HG03571 (cell line): ENCODE data around the gene TSPEAR.
"Not testable (repeated sequence)": the region's sequence is repeated elsewhere in the genome, so short reads cannot be mapped to it uniquely, and the experiment has no call there.

ENCODE experiments used
- ATAC-seq: cut with Tn5 transposase; IDR thresholded peaks from one replicate; pipeline ENCODE4 v1.9.1; 2021; ENCODE audit not compliant: unreplicated experiment

TSPEAR gene

DNA sequence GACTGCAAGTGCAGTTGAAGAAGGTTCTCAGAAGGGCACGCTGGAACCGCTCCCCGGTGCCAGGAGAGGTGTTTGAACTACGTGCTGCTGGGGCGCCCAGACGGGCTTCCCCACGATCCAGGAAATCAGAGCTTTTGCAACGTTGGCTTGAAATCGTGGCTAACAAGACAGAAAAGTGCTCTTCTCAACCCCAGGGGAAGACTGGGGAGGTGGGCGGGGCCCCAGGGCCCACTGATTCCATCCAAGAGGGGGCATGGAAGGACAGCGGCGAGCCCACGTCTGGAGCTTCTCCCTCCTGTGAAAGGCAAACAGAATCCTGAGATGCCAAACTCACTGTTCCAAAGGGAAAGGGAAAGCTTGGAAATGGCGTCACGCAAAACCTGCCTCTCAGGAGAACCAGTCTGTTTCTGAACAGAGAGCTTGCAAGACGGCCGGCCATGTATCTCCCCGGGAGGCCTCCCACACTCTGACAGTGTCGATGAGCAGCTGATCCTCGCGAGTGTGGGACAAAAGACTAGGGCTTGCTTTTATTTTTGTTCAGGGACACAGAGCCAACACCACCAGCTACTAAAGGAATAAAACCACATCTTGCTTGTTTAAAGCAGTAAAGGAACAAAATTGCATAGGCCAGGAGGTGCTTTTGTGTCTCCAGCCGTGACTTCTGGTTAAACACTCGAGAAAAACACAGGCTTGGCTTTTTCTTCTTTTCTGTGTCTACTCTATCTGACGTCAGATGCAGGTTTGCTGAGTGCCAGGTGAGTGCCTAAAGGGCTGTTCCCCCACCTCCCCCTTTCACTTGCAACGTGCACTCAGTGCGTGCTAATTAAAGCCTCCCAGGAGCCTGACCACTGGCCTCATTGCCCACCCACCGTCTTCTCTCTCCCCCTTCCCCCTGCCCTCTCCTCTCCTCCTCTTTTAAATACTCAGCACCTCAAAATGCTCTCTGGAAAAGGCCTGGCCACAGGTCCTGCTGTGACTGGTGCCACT is 214.5 kb downstream of the TSPEAR start:
- ATAC-seq = no peak

DNA sequence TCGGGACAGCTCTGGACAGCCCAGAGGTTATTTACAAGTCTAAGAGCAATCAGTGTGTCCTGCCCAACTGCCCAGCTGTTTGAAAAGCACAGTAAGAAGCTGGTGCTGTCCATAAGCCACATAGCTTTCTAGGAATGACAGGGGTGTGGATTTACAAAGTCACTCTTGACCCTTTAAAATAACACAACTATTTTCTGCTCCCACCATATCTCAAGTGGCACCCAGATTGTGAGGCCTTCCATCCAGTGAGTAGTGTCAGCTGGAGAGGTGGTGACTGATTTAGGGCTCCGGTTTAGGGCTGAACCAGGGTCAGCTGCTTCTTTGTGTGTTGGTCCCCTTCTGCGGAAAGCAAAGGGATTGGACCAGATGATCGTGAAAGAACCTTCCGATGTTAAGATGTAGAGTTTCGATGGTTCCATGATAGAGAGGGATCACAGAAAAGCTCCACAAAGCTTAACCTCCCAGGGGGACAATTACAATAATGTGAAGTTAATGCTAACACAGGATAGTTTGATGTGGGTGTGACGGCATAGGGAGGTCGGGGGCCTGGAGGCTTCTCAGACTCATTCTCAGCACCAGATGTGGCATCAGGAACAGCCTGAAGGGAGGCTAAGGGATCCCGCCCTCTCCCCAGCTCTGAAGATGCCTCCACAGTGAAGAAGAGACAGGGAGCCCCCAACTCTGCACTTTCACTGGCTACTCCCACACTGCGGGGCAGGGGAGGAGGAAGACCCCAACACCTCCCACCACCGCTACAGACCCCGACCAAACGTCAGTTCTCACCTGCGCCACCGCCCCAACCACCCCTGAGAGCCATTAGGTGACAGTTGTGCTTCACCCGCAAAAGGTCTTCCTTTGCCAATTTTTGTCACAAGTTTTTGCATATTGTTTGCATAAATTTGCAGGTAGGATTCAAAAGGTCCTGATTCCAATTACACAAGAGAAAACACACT is 215.5 kb downstream of the TSPEAR start:
- ATAC-seq = no peak

DNA sequence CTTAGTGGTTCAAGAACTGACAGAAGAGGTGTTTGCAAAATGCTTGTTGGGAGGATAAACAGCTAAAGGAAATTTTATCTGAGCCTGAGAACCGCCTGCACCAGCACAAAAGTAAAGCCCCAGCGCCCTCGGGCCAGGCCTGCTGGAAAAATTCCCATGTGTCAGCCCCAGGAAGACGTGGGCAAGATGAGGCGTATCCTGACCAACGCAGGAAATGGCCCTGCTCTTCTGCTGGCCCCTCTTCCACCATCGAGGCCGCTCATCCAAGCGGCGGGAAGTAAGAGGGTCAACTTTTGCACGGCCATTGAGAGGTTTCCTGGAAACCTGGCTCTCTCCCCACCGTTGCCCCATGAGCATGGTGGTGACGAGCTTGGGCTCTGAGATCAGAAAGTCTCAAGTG is 216.4 kb downstream of the TSPEAR start:
- no peak for ATAC-seq

DNA sequence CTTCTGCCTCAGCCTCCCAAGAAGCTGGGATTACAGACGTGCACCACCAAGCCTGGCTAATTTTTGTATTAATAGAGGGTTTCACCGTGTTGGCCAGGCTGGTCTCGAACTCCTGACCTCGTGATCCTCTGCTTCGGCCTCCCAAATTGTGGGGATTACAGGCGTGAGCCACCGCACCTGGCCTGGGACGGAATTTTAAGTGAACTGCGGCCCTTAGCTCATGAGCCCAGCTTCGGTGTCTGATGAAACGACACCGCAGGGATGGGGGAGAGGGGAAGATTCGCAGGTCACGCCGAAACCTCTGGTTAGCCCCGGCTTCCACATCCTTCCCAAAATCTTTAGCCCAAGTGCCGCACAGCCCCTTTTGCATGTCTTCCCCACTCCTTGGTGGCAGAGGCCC is 217.0 kb downstream of the TSPEAR start:
- no peak for ATAC-seq

DNA sequence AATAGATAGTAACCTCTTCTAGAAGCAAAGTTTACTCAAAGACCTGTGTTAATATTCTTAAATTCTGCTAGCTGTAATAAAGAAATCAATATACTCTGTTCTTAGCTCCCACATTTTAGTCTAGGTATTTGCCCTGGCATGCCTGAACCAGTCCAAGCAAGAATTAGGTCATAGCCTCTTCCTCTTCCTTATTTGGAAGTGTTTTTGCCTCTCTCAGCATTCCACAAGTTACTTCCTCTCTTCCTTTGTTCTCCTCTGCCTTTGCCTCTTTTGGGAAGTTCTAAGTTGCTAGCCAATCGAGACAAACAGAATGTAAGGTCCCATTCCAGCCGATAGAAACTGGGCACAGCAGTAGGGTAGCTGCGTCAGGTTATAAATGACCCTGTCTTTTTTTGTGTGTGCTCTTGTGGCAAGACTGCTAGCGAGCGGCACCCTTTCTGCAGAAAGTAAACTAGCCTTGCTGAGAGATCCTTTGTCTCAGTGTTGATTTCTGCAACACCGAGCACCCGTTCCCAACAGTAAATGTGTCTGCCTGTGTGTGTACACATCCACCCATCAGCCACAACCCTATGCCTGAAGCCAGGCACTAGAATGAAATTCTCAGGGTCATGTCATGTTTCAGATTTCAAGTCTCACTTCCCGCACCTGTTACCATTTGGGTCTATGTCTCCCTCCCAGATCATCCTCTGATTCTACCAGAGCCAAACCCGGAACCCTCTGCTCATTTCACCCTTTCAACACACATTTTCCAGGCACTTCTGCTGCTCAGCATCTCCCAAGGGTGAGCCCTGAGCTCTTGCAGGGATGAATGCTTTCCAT is 218.6 kb downstream of the TSPEAR start:
- no peak for ATAC-seq

DNA sequence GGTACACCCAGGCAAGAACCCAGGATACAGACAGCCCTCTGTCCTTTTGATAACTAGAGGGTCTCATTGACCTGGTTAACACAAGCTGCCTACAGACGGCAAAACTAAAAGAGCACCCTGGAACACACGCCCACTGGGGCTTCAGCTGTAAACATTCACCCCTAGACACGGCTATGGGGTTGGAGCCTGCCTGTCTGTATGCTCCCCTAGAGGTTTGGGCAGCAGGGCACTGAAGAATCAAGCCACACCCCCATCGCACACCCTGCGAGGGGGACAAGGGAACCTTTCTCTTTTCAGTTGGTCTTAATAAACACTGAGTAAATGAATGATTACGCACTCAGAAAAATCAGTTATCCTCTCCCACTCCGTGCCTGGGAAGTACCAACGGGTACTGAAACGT is 220.6 kb downstream of the TSPEAR start:
- no peak for ATAC-seq

DNA sequence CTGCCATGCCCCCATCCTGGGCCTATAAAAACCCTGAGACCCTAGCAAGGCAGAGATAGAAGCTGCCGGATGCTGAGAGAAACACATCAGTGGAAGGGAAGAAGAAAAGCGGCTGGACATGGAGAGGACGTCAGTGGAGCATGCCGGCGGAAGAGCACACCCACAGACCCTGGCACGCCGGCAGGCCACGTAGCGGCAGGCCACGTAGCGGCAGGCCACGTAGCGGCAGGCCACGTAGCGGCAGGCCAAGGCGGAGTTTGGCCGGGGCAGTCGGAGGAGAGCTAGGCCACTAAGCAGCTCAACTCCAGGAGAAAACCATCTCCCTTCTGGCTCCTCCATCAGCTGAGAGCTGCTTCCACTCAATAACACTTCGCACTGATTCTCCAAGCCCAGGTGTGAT is 221.0 kb downstream of the TSPEAR start:
- no peak for ATAC-seq

DNA sequence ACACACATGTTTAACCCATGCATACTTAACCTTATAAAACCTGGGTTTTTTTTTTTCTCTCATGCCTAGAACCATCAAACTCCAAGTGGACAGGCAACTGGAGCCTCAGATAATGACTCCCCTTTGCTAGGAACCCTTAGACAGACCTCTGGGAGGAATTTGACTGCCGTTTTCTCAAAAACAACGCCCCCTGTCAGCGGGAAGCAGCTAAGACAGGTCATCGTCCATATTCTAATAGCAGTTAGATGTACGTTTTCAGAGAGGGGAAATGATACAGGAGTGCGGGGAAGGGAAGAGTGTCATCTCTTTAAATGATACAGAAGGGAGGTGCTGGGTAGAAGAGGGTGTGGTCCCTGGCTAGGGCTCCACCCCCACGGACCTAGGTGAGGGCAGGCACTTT is 221.4 kb downstream of the TSPEAR start:
- ATAC-seq = no peak

DNA sequence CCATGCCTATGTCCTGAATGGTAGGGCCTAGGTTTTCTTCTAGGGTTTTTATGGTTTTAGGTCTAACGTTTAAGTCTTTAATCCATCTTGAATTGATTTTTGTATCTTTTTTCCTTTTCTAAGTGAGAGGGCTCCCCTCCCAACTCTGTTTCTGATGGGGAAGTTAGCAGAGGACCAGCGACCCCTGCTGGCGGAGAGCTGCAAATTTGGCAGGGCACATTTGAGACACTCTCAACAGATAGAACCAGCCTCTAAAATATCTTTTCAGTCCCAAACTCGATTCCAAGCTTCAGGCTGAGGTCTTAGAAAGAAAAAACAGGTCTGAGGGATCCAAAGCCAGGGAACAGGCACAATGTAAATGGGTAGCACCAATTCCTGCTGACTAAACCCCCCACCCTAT is 223.5 kb downstream of the TSPEAR start:
- ATAC-seq = no peak

DNA sequence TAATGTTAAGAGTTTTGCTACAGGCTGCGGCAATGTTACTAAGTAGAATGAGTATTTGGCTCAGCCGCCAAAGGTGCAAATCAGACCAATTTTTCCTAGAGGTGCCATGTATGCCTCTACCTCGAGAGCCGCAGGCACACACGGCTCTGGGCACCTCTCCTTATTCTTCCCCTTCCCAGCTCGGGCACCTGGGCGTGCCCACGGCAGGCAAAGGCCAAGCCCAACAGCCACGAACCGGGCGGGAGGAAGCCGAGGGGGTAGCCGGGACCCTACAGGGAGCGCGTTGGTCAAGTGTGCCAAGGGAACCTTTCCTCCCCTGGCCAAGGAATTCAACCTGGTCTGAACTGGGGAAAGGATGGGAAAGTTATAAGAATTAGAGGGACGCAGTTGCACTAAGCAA is 225.1 kb downstream of the TSPEAR start:
- no peak for ATAC-seq

DNA sequence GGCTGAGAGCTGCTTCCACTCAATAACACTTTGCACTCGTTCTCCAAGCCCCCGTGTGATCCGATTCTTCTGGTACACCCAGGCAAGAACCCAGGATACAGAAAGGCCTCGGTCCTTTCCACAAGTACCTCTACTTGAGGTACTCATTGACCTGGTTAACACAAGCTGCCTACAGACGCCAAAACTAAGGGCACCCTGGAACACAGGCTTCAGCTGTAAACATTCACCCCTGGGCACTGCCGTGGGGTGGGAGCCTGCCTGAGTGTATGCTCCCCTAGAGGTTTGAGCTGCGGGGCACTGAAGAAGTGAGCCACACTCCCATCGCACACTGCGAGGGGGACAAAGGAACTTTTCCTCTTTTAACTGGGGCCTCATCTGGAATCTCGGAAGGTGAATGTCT is 225.6 kb downstream of the TSPEAR start:
- no peak for ATAC-seq

DNA sequence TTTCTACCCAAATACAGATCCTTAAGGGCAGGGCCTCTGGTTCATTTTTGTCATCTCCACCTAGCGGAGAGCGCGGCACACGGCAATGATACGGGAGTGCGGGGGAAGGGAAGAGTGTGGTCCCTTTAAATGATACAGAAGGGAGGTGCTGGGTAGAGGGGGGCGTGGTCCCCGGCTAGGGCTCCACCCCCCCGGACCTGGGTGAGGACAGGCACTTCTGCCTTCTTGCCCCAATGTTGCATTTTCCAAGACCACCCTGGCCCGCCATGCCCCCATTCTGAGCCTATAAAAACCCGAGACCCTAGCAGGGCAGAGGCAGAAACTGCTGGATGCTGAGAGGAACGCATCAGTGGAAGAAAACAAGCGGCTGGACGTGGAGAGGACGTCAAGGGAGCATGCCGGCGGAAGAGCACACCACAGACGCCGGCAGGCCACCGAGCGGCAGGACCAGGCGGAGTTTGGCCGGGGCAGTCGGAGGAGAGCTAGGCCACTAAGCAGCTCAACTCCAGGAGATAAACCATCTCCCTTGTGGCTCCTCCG is 226.0 kb downstream of the TSPEAR start:
- no peak for ATAC-seq

DNA sequence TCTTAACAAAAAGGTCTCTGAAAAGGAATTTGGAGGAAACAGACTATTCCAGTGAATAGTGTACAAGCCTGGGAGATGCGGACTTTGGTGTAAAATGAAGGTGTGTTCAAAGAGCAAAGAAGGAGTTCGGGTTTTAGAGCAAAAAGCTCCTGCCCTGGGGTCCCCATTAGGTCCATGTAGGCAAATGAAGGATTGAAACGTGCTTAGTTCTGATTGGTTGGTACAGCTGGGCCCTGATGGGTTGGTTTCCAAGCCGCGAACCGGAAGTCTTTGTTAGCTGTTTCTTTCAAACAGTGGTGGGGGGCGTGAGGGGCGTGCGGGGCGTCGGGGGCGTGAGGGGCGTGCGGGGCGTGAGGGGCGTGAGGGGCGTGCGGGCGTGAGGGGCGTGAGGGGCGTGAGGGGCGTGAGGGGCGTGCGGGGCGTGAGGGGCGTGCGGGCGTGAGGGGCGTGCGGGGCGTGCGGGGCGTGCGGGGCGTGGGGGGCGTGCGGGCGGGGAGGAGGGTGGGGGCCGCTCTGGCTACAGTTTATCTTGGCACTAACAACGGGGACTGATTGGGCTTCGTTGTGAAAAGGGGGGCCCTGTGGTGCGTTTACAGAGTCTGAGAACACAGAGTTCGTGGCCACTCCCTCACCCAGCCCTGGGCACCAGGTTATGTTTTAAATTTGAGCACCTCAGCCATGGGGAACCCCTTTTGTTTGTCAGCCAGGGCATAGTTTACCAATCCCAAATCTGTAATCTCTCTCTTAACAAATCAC is 226.7 kb downstream of the TSPEAR start:
- no peak for ATAC-seq

DNA sequence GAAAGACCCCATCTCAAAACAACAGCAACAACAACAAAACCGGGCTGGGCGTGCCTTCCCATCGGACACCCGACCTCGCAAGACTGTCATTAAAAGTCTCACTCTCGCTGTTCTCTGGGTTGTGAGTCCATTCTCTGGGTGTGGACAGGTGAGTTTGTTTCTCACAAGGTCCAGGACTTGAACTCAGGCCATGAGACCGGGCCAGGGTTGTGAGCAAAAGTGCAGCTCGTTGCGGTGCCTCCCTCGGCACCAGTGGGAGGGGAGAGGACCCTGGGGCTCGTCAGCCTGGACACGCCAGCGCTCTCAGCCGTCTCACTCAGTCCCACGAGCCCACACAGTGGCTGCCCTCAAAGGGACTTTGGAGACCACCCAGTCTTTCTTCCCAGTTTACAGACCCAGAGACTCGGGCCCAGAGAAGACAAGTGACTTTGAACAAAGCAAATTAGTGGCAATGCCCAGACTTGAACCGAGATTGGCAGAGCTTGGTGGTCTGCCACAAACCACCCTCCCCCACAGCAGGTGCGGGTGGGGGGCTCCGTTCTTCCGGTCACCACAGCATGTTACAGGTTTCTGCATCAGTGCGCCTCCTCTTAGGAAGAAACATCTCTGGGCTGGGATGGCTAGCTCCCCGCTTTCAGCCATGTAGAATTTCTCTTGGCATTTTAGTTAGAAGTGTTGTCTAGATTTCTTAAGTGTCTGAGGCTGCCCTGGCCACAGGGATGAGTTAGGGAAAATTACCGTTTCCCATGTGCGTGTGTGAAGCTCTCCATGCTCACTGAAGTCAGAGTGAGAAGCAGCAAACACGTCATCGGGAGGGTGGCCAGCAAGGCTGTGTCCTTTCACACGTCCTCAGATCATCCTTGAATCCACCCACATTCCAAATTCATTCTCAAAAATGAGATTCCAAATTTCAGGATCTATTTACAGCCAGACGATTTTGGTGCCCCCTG is 227.8 kb downstream of the TSPEAR start:
- no peak for ATAC-seq

DNA sequence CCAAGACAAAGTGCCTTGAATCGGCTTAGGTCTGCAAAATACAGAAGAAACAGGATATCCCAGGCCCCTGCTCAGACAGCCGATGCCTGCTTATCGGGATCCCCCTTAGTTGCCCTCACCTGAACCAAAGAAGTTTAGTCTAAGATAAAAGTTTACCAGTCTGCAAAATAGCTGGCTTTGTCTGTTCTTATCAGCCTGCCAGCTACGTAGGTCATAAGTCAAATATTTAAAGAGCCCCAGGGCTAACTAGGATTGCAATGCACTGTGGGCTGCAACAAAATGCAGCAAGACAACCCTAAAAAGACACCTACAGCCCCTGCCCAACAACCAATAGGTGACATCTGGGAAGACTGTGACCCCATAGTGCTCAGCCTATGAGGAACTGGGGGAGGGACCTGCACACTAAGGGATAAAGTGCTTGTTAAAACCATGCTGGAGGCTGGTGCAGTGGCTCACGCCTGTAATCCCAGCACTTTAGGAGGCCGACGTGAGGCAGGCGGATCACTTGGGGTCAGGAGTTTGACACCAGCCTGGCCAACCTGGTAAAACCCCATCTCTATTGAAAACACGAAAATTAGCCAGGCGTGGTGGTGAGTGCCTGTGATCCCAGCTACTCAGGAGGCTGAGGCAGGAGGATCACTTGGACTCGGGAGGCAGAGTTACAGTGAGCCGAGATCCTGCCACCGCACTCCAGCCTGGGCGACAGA is 228.6 kb downstream of the TSPEAR start:
- ATAC-seq = no peak

DNA sequence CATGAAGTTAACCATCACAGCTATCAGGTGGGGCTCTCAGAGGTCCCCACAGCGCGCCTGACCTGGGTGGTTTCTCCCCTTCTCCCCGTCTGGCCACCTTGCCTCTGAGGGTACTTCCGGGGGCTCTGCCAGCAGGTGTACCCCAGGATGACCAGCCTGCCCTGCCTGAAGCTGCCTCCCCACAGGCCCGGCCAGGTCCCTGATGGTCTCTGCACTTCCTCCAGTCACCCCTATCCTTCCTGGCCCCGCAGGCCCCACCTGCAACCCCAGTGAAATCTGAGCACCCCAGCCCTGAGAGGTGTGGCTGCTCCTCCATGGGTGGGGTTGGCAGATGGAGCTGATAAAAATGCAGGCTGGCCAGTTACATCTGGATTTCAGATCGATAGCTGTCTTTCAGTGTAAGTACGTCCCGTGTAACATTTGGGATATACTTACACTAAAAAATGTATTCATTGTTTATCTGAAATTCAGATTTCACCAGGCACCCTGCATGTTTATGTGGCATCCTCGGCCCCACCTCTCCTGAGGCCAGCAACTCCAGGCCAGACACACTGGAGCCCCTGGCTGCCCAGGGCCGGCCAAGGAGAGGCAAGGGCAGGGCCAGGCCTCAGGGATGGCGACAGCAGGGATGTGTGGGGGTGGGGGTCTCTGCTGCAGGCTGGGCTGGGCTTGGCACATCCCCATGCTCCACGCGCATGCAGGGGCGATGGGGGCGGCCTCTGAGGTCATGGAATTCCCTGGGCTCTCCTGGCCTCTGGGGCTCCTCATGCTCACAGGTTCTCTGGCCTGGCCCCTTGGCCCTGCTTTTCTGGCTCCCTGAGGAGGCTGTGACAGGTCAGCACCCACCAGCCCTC is 230.9 kb downstream of the TSPEAR start:
- ATAC-seq = no peak

DNA sequence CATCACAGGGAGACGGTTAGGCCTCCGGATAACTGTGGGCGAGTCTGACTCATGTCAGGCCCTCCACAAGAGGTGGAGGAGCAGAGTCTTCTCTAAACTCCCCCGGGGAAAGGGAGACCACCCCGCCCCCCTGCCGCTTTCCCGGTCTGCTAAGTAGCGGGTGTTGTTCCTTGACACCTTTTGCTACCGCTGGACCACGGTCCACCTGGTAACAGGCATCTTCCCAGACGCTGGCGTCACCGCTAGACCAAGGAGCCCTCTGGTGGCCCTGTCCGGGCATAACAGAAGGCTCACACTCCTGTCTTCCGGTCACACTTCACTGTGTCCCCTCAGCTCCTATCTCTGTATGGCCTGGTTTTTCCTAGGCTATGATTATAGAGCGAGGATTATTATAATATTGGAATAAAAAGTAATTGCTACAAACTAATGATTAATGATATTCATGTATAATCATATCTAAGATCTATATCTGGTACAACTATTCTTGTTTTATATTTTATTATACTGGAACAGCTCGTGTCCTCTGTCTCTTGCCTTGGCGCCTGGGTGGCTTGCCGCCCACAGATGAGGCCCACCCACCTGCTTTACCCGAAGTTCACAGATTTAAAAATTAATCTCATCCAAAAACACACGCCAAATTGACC is 231.7 kb downstream of the TSPEAR start:
- ATAC-seq = not testable (repeated sequence)
